Loucy (cell line): ENCODE results near the gene SARM1.

Experiments used
- CTCF ChIP-seq: fragments of 200-600 bp; sonication (generic); conservative IDR thresholded peaks from 2 replicates; pipeline ENCODE4 v1.5.1; 2014; ENCODE audit warnings: mild to moderate bottlenecking, antibody characterized with exemption, low read length
- EZH2phosphoT487 ChIP-seq: fragments of 200-600 bp; IDR thresholded peaks from 2 replicates; pipeline ENCODE4 v1.6.1; 2018; ENCODE audit warnings: antibody characterized with exemption, mild to moderate bottlenecking, moderate library complexity, borderline replicate concordance

- TF ChIP-seq CTCF: no peak
- TF ChIP-seq EZH2phosphoT487: no peak
These were observed 23.0 kb downstream of the SARM1 start for GRCh38 chr17:28394337-28395116.
